HEK293T (cell line): Measurements from ENCODE around the gene SVIL.

ENCODE experiments used
- CTCF ChIA-PET: fragments of 350-600 bp; formaldehyde crosslinking; extraction: SDS; loops from one replicate; lab custom pipeline; 2021; ENCODE audit warnings: antibody characterized with exemption, inconsistent platforms; lab: Yijun Ruan, JAX
- POLR2A ChIA-PET: fragments of 350-600 bp; formaldehyde crosslinking; extraction: SDS; loops from one replicate; lab custom pipeline; 2020; ENCODE audit warnings: antibody characterized with exemption, inconsistent platforms; lab: Yijun Ruan, JAX
- DNase-seq: peaks from one replicate; pipeline ENCODE4 v3.0.0; 2012; ENCODE audit warnings: mixed read lengths; ENCODE audit errors: extremely low spot score
- ARNT ChIP-seq: fragments of 450-650 bp; IDR thresholded peaks from 2 replicates; pipeline ENCODE4 v1.6.1; 2017; ENCODE audit warnings: mild to moderate bottlenecking
- BHLHE40 ChIP-seq: fragments of 450-650 bp; IDR thresholded peaks from 2 replicates; pipeline ENCODE4 v1.6.1; 2016; ENCODE audit warnings: mild to moderate bottlenecking, moderate library complexity, borderline replicate concordance
- CTBP1 ChIP-seq: fragments of 450-650 bp; IDR thresholded peaks from 2 replicates; pipeline ENCODE4 v1.6.1; 2016; ENCODE audit warnings: borderline replicate concordance
- ELF4 ChIP-seq: fragments of 450-650 bp; IDR thresholded peaks from 2 replicates; pipeline ENCODE4 v1.6.1; 2017; ENCODE audit warnings: antibody characterized with exemption
- FOXA1 ChIP-seq: fragments of 450-650 bp; IDR thresholded peaks from 2 replicates; pipeline ENCODE4 v1.6.1; 2016; ENCODE audit warnings: mild to moderate bottlenecking
- FOXK2 ChIP-seq: fragments of 450-650 bp; IDR thresholded peaks from 2 replicates; pipeline ENCODE4 v1.6.1; 2016; ENCODE audit warnings: mild to moderate bottlenecking
- FOXM1 ChIP-seq: fragments of 450-650 bp; IDR thresholded peaks from 2 replicates; pipeline ENCODE4 v1.6.1; 2017; ENCODE audit warnings: mild to moderate bottlenecking, borderline replicate concordance
- HDGF ChIP-seq: fragments of 450-650 bp; IDR thresholded peaks from 2 replicates; pipeline ENCODE4 v1.6.1; 2017; ENCODE audit warnings: antibody characterized with exemption, borderline replicate concordance
- L3MBTL2 ChIP-seq: fragments of 450-650 bp; conservative IDR thresholded peaks from 2 replicates; pipeline ENCODE4 v1.6.1; 2016; ENCODE audit warnings: mild to moderate bottlenecking
- LEF1 ChIP-seq: fragments of 450-650 bp; IDR thresholded peaks from 2 replicates; pipeline ENCODE4 v1.6.1; 2017; ENCODE audit warnings: mild to moderate bottlenecking, borderline replicate concordance
- NFRKB ChIP-seq: fragments of 450-650 bp; IDR thresholded peaks from 2 replicates; pipeline ENCODE4 v1.6.1; 2016; ENCODE audit warnings: mild to moderate bottlenecking, moderate library complexity
- PKNOX1 ChIP-seq: fragments of 450-650 bp; IDR thresholded peaks from 2 replicates; pipeline ENCODE4 v1.6.1; 2016
- SP1 ChIP-seq: fragments of 450-650 bp; IDR thresholded peaks from 2 replicates; pipeline ENCODE4 v1.6.1; 2017
- SUZ12 ChIP-seq: fragments of 450-650 bp; IDR thresholded peaks from 2 replicates; pipeline ENCODE4 v1.6.1; 2016; ENCODE audit warnings: mild to moderate bottlenecking
- TARDBP ChIP-seq: fragments of 450-650 bp; IDR thresholded peaks from 2 replicates; pipeline ENCODE4 v1.6.1; 2016
- ZNF384 ChIP-seq: fragments of 450-650 bp; IDR thresholded peaks from 2 replicates; pipeline ENCODE4 v1.6.1; 2016

SVIL gene

GRCh38 chr10:29646238-29646902 is 11.6 kb upstream of the SVIL start:
- ChIA-PET CTCF (interaction anchor here (1.0 kb wide), 1 partner anchor 90 kb away, joined by 4 read pairs; no protein-coding TSS in a partner anchor), POLR2A (no interaction called here)
- TF ChIP-seq PKNOX1 = 0 out of 2 replicates have a peak, but pooled peaks have one; percentile 8
- no peak for TF ChIP-seq NFRKB
- no peak for DNase-seq

- ChIA-PET POLR2A (interaction anchor here (1.2 to 1.5 kb wide), 2 partner anchors 9 to 26 kb away, joined by 4 read pairs; partner anchors contain the start of gene SVIL), CTCF (interaction anchor here (0.5 to 1.4 kb wide), 2 partner anchors 8 to 14 kb away, joined by 3 read pairs; no protein-coding TSS in a partner anchor)
- TF ChIP-seq TARDBP (no peak), NFRKB (no peak), FOXA1 (no peak), ZNF384 (no peak), SUZ12 (no peak)
- DNase-seq = no peak
These were observed 9.2 kb upstream of the SVIL start for GRCh38 chr10:29643771-29644501.

DNA sequence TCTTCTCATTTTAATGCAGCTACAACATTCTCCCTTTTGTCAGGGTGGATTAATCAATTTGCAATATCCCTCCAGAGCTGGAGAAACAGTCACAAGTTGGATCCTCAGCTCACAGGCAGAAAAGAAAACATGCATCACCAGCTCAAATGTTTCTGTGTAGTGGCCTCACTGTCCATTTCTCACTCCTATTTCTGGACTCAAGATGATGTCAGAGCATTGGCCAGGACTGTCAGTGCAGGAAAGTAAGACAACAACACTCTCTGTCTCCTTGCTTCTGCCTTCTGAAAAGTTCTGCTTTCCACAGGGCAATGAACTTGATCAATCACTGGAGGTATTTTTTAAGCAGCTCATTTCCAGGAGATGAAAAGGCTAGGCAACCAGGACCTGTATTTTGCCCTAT is 8.2 kb upstream of the SVIL start:
- ChIA-PET CTCF (interaction anchor here (0.6 to 1.4 kb wide), 2 partner anchors 9 to 15 kb away, joined by 3 read pairs; no protein-coding TSS in a partner anchor), POLR2A (interaction anchor here (0.9 to 1.5 kb wide), 3 partner anchors 8 to 25 kb away, joined by 3 to 4 read pairs (median 4); partner anchors contain the start of gene SVIL)
- DNase-seq = no peak
- no peak for TF ChIP-seq FOXM1
- no peak for TF ChIP-seq CTBP1
- TF ChIP-seq L3MBTL2 = no peak
- no peak for TF ChIP-seq SP1
- no peak for TF ChIP-seq TARDBP

DNA sequence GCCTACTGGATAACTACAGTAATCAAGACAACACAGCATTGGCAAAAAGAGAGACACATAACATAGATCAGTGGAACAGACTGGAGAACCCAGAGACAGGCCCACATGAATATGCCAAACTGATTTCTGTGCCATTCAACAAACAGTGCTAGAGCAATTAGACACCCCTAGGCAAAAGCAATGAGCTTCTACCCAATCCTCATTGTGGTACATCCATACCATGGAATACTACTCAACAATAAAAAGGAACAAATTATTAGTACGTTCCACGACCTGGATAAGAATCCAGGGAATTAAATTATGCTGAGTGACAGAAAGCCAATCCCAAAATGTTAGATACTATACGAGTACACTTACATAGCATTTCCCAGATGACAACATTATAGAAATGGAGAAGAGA is 2.8 kb upstream of the SVIL start:
- CTCF ChIA-PET = no interaction called here
- TF ChIP-seq PKNOX1 (no peak), L3MBTL2 (no peak), CTBP1 (no peak), LEF1 (no peak), TARDBP (no peak), NFRKB (no peak), FOXM1 (no peak), SUZ12 (no peak), SP1 (no peak), FOXA1 (no peak), FOXK2 (no peak), ARNT (no peak), ZNF384 (no peak), HDGF (no peak), BHLHE40 (no peak), ELF4 (no peak)
- no peak for DNase-seq
- POLR2A ChIA-PET = no interaction called here

- no peak for TF ChIP-seq SUZ12
- TF ChIP-seq HDGF = no peak
- TF ChIP-seq TARDBP = no peak
- no peak for TF ChIP-seq L3MBTL2
- TF ChIP-seq ARNT = no peak
- no peak for TF ChIP-seq FOXA1
- TF ChIP-seq FOXK2 = no peak
- TF ChIP-seq CTBP1 = no peak
- no peak for TF ChIP-seq LEF1
- no peak for TF ChIP-seq PKNOX1
- no peak for TF ChIP-seq ZNF384
- TF ChIP-seq FOXM1 = no peak
- no peak for TF ChIP-seq NFRKB
- no peak for TF ChIP-seq SP1
- no peak for TF ChIP-seq BHLHE40
- no peak for TF ChIP-seq ELF4
- ChIA-PET POLR2A (interaction anchor here (0.7 kb wide), 1 partner anchor 13 kb away, joined by 3 read pairs; no protein-coding TSS in a partner anchor), CTCF (interaction anchor here (0.7 kb wide), 2 partner anchors 8 to 218 kb away, joined by 3 to 5 read pairs; no protein-coding TSS in a partner anchor)
- no peak for DNase-seq
These were observed 1.4 kb upstream of the SVIL start for GRCh38 chr10:29636178-29636577.

DNA sequence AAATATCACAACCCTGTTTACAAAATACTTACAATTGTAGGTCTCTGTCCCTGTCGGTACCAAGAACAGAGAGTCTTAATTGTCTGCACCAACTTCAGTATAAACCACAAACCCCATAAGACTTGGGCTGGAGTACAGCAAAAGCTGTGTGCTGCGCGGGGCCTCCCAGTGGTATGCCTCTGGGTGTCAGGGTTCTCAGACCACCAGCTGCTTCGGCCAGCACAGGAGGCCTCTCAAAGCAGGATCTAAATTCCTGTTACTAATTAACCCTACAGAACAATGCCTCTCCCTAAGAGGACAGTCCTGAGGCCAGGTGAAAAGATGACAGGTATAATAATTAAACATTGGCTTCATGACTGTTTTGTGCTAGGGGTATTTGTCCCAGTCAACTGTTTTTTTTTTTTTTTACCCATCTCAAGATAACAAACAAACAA is 957 bp upstream of the SVIL start:
- ChIA-PET POLR2A (interaction anchor here (0.7 to 1.0 kb wide), 2 partner anchors 13 to 18 kb away, joined by 3 read pairs; no protein-coding TSS in a partner anchor), CTCF (interaction anchor here (0.7 kb wide), 2 partner anchors 9 to 218 kb away, joined by 3 to 5 read pairs; no protein-coding TSS in a partner anchor)
- no peak for TF ChIP-seq L3MBTL2
- TF ChIP-seq ARNT = no peak
- TF ChIP-seq NFRKB = no peak
- TF ChIP-seq BHLHE40 = no peak
- TF ChIP-seq HDGF = no peak
- no peak for TF ChIP-seq ELF4
- no peak for TF ChIP-seq PKNOX1
- no peak for TF ChIP-seq CTBP1
- TF ChIP-seq LEF1 = no peak
- no peak for TF ChIP-seq TARDBP
- no peak for TF ChIP-seq SP1
- TF ChIP-seq ZNF384 = no peak
- no peak for TF ChIP-seq FOXK2
- TF ChIP-seq FOXM1 = no peak
- no peak for TF ChIP-seq FOXA1
- DNase-seq = no peak
